HCT116 (cell line): ENCODE measurements around the gene TMEM266. TPM values are rescaled to one million over a fixed set of nuclear protein-coding genes. Genes with fewer than 3 reads are reported as not detected.

ENCODE experiments used
- ATAC-seq: fragments of 200-7000 bp; cut with Tn5 transposase; 2 replicates; pipeline ENCODE4 v1.9.1; 2020; ENCODE audit warnings: mild to moderate bottlenecking, moderate library complexity
- BruUV-seq: library from RNA; stranded (reverse); fragments of 400-500 nt; replicated peaks from 2 replicates; lab custom pipeline; 2021; lab: Mats Ljungman, UMichigan
- CTCF ChIA-PET: fragments of 300-600 bp; sonication (Branson Sonifier 250); formaldehyde crosslinking; loops from one replicate; lab custom pipeline; 2021; ENCODE audit warnings: antibody characterized with exemption; lab: Charles Lee
- POLR2A ChIA-PET: fragments of 300-600, 350-600 bp; sonication (Branson Sonifier 250); formaldehyde crosslinking; loops from one replicate; lab custom pipeline; 2021; ENCODE audit warnings: antibody characterized with exemption; lab: Charles Lee
- RAD21 ChIA-PET, 2 experiments: fragments of 300-600 bp; sonication (Branson Sonifier 250); formaldehyde crosslinking; loops; one replicate each; lab custom pipeline; 2023; ENCODE audit warnings: low total read pairs in 2 of 2; ENCODE audit not compliant: uncharacterized antibody in 2 of 2, unreplicated experiment in 2 of 2, low non-redundant PET in 1 of 2; lab: Charles Lee
- DNase-seq: peaks from one replicate; pipeline ENCODE4 v3.0.0-alpha.2; 2010; ENCODE audit warnings: low read depth, low spot score
- H2AFZ ChIP-seq: fragments of 200-600 bp; shearing (Covaris generic), sonication (generic); 2 replicates; pipeline ENCODE4 v1.6.1; 2017; ENCODE audit warnings: low read depth, mixed run types, mixed read lengths, antibody characterized with exemption, low read length; ENCODE audit not compliant: poor library complexity, severe bottlenecking
- H3K27ac ChIP-seq: 2 replicates; pipeline ENCODE4 v1.5.1; 2012; ENCODE audit warnings: low read depth, low read length
- H3K27me3 ChIP-seq: fragments of 200-600 bp; sonication (generic); 2 replicates; pipeline ENCODE4 v1.6.1; 2016; ENCODE audit warnings: mixed run types, low read length, mixed read lengths; ENCODE audit not compliant: insufficient read depth
- H3K36me3 ChIP-seq, 2 experiments: fragments of 200-500 bp in 1 of 2; fragments of 200-600 bp in 1 of 2; sonication (Bioruptor generic) in 1 of 2; sonication (generic) in 1 of 2; 2 replicates each; pipeline versions ENCODE4 v1.5.1 to v1.6.1; 2014 to 2016; ENCODE audit warnings: low read length in 2 of 2, inconsistent platforms in 1 of 2, mixed read lengths in 1 of 2, mixed run types in 1 of 2; ENCODE audit not compliant: insufficient read depth in 2 of 2, control insufficient read depth in 1 of 2
- H3K4me1 ChIP-seq, 2 experiments: fragments of 200-600 bp in 1 of 2; sonication (generic) in 1 of 2; 2 replicates each; pipeline versions ENCODE4 v1.5.1 to v1.6.1; 2012 to 2017; ENCODE audit warnings: low read length in 2 of 2, inconsistent platforms in 1 of 2, mild to moderate bottlenecking in 1 of 2, mixed read lengths in 1 of 2, mixed run types in 1 of 2, moderate library complexity in 1 of 2; ENCODE audit not compliant: insufficient read depth in 2 of 2, control insufficient read depth in 1 of 2
- H3K4me2 ChIP-seq: fragments of 200-600 bp; sonication (generic); 2 replicates; pipeline ENCODE4 v1.6.1; 2017; ENCODE audit warnings: mixed run types, low read length, mixed read lengths
- H3K4me3 ChIP-seq, 2 experiments: fragments of 200-600 bp in 1 of 2; sonication (generic) in 1 of 2; replicated peaks in 1 of 2; 2 replicates each; pipeline ENCODE4 v1.5.1; 2011 to 2016; ENCODE audit warnings: low read length in 2 of 2, control low read depth in 1 of 2, low read depth in 1 of 2, mild to moderate bottlenecking in 1 of 2, mixed read lengths in 1 of 2, mixed run types in 1 of 2
- H3K79me2 ChIP-seq: fragments of 200-600 bp; sonication (generic); 2 replicates; pipeline ENCODE4 v1.6.1; 2017; ENCODE audit warnings: mild to moderate bottlenecking, mixed run types, low read length, moderate library complexity, mixed read lengths; ENCODE audit not compliant: insufficient read depth
- H3K9ac ChIP-seq: fragments of 200-600 bp; sonication (generic); 2 replicates; pipeline ENCODE4 v1.6.1; 2016; ENCODE audit warnings: low read length, mixed read lengths
- H3K9me2 ChIP-seq: fragments of 200-600 bp; sonication (generic), shearing (Covaris generic); 2 replicates; pipeline ENCODE4 v1.6.1; 2017; ENCODE audit warnings: mixed run types, mild to moderate bottlenecking, moderate library complexity; ENCODE audit not compliant: insufficient read depth
- H3K9me3 ChIP-seq, 2 experiments: fragments of 200-500 bp in 1 of 2; fragments of 200-600 bp in 1 of 2; sonication (Bioruptor generic) in 1 of 2; sonication (generic) in 1 of 2; 2 replicates each; pipeline ENCODE4 v1.6.1; 2014 to 2017; ENCODE audit warnings: low read length in 2 of 2, mixed read lengths in 2 of 2, inconsistent platforms in 1 of 2, low read depth in 1 of 2, mild to moderate bottlenecking in 1 of 2, mixed run types in 1 of 2, moderate library complexity in 1 of 2; ENCODE audit not compliant: control insufficient read depth in 1 of 2, insufficient read depth in 1 of 2
- H4K20me1 ChIP-seq: fragments of 200-600 bp; sonication (generic), shearing (Covaris generic); 2 replicates; pipeline ENCODE4 v1.6.1; 2017; ENCODE audit warnings: mixed run types, mild to moderate bottlenecking, moderate library complexity; ENCODE audit not compliant: insufficient read depth
- ATF3 ChIP-seq: IDR thresholded peaks from 2 replicates; pipeline ENCODE4 v1.6.1; 2012
- CBX3 ChIP-seq: IDR thresholded peaks from 2 replicates; pipeline ENCODE4 v1.6.1; 2012; ENCODE audit warnings: low read depth
- EGR1 ChIP-seq: IDR thresholded peaks from 2 replicates; pipeline ENCODE4 v1.6.1; 2012; ENCODE audit warnings: low read depth
- ELF1 ChIP-seq: IDR thresholded peaks from 2 replicates; pipeline ENCODE4 v1.6.1; 2012; ENCODE audit warnings: low read depth, borderline replicate concordance
- EZH2 ChIP-seq: fragments of 200-600 bp; sonication (generic); IDR thresholded peaks from 2 replicates; pipeline ENCODE4 v1.6.1; 2017; ENCODE audit warnings: antibody characterized with exemption, mixed run types
- EZH2phosphoT487 ChIP-seq: fragments of 200-600 bp; IDR thresholded peaks from 2 replicates; pipeline ENCODE4 v1.6.1; 2018; ENCODE audit warnings: antibody characterized with exemption, borderline replicate concordance
- FOSL1 ChIP-seq: IDR thresholded peaks from 2 replicates; pipeline ENCODE4 v1.6.1; 2012; ENCODE audit warnings: low read depth
- JUND ChIP-seq: IDR thresholded peaks from 2 replicates; pipeline ENCODE4 v1.6.1; 2012
- POLR2A ChIP-seq: IDR thresholded peaks from 2 replicates; pipeline ENCODE4 v1.7.0; 2011; ENCODE audit warnings: borderline replicate concordance; ENCODE audit not compliant: insufficient read depth, insufficient read length; ENCODE audit errors: extremely low read depth
- POLR2AphosphoS5 ChIP-seq: IDR thresholded peaks from 2 replicates; pipeline ENCODE4 v1.6.1; 2011; ENCODE audit warnings: mild to moderate bottlenecking, low read depth, low read length, moderate library complexity
- RAD21 ChIP-seq: IDR thresholded peaks from 2 replicates; pipeline ENCODE4 v1.6.1; 2012; ENCODE audit warnings: low read depth, mild to moderate bottlenecking
- SIN3A ChIP-seq: IDR thresholded peaks from 2 replicates; pipeline ENCODE4 v1.6.1; 2012; ENCODE audit warnings: low read depth
- SP1 ChIP-seq: IDR thresholded peaks from 2 replicates; pipeline ENCODE4 v1.6.1; 2012; ENCODE audit warnings: low read depth
- TCF7L2 ChIP-seq: IDR thresholded peaks from 2 replicates; pipeline ENCODE4 v1.7.0; 2011; ENCODE audit warnings: borderline replicate concordance, inconsistent platforms; ENCODE audit not compliant: insufficient read depth, insufficient read length; ENCODE audit errors: extremely low read depth
- intact Hi-C: fragments of 100-400 bp; cut with micrococcal nuclease; formaldehyde crosslinking; loops from 2 replicates; pipeline ENCODE4 v1.10.0; 2022
- total RNA-seq: library from RNA; stranded (reverse); gene quantifications from one replicate; pipeline ENCODE4 v1.2.1, GENCODE V29; 2021; ENCODE audit not compliant: unreplicated experiment
- TF ChIP-seq, protein P1 (sequence below): IDR thresholded peaks from 2 replicates; pipeline ENCODE4 v1.6.1; 2012
- TF ChIP-seq, protein P2 (sequence below): IDR thresholded peaks from 2 replicates; pipeline ENCODE4 v1.6.1; 2011; ENCODE audit warnings: mild to moderate bottlenecking, low read length, moderate library complexity; ENCODE audit not compliant: insufficient replicate concordance; ENCODE audit errors: extremely low read depth
- TF ChIP-seq, protein P3 (sequence below): IDR thresholded peaks from 2 replicates; pipeline ENCODE4 v1.6.1; 2012; ENCODE audit warnings: low read depth

TMEM266 gene
- total RNA-seq, 1 experiment from 2014 or later, result 0.91 TPM

DNA sequence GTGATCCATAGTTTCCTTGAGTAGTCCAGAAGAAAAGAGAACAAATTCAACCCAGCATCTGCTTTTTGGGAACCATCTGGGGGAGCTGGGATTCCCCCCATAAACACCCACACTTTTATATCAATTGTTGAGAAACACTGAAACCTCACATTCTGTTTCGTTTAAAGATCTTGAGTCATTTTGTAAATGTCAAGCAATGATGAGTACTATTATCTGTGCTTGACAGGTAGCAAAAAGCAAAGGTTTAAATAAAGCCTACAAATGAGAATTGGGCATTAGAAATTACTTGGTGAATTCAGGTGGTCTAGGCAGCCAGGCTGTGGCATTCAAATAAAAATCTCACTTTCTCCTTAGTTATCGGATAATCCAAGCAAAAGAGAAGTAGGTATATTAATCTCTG is 75.7 kb downstream of the TMEM266 start:
- H3K27ac ChIP-seq, result no peak overlapping the region
- no peaks in the 10 kb centered on the region for H3K79me2 ChIP-seq
- no peaks in the 10 kb centered on the region for H4K20me1 ChIP-seq
- H3K27me3 ChIP-seq, result no peaks in the 10 kb centered on the region
- H3K9me3 ChIP-seq, result no peaks in the 10 kb centered on the region
- H3K9me2 ChIP-seq, result no peaks in the 10 kb centered on the region
- POLR2A ChIA-PET, result no interaction called here
- H3K4me3 ChIP-seq, result no peak overlapping the region
- DNase-seq, result no peak
- CTCF ChIA-PET, result no interaction called here
- RAD21 ChIA-PET, result no interaction called here
- BruUV-seq, result no TSS peak
- ATAC-seq, result no peak
- no peak overlapping the region for H3K4me2 ChIP-seq
- intact Hi-C loops, result loop anchor here (10.0 kb wide), 1 partner anchor 411 kb away; a partner anchor contains a TSS
- TF ChIP-seq SIN3A (no peak), RAD21 (no peak), SP1 (no peak), EZH2phosphoT487 (no peak), FOSL1 (no peak), POLR2AphosphoS5 (no peak), JUND (no peak), CBX3 (no peak), POLR2A (no peak), ELF1 (no peak), EZH2 (no peak), ATF3 (no peak), EGR1 (no peak), TCF7L2 (no peak)
- TF ChIP-seq, protein P1, sequence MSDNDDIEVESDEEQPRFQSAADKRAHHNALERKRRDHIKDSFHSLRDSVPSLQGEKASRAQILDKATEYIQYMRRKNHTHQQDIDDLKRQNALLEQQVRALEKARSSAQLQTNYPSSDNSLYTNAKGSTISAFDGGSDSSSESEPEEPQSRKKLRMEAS, result no peak
- TF ChIP-seq, protein P2, sequence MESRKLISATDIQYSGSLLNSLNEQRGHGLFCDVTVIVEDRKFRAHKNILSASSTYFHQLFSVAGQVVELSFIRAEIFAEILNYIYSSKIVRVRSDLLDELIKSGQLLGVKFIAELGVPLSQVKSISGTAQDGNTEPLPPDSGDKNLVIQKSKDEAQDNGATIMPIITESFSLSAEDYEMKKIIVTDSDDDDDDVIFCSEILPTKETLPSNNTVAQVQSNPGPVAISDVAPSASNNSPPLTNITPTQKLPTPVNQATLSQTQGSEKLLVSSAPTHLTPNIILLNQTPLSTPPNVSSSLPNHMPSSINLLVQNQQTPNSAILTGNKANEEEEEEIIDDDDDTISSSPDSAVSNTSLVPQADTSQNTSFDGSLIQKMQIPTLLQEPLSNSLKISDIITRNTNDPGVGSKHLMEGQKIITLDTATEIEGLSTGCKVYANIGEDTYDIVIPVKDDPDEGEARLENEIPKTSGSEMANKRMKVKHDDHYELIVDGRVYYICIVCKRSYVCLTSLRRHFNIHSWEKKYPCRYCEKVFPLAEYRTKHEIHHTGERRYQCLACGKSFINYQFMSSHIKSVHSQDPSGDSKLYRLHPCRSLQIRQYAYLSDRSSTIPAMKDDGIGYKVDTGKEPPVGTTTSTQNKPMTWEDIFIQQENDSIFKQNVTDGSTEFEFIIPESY, result no peak
- TF ChIP-seq, protein P3, sequence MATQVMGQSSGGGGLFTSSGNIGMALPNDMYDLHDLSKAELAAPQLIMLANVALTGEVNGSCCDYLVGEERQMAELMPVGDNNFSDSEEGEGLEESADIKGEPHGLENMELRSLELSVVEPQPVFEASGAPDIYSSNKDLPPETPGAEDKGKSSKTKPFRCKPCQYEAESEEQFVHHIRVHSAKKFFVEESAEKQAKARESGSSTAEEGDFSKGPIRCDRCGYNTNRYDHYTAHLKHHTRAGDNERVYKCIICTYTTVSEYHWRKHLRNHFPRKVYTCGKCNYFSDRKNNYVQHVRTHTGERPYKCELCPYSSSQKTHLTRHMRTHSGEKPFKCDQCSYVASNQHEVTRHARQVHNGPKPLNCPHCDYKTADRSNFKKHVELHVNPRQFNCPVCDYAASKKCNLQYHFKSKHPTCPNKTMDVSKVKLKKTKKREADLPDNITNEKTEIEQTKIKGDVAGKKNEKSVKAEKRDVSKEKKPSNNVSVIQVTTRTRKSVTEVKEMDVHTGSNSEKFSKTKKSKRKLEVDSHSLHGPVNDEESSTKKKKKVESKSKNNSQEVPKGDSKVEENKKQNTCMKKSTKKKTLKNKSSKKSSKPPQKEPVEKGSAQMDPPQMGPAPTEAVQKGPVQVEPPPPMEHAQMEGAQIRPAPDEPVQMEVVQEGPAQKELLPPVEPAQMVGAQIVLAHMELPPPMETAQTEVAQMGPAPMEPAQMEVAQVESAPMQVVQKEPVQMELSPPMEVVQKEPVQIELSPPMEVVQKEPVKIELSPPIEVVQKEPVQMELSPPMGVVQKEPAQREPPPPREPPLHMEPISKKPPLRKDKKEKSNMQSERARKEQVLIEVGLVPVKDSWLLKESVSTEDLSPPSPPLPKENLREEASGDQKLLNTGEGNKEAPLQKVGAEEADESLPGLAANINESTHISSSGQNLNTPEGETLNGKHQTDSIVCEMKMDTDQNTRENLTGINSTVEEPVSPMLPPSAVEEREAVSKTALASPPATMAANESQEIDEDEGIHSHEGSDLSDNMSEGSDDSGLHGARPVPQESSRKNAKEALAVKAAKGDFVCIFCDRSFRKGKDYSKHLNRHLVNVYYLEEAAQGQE, result no peak
- TF ChIP-seq, all 23 proteins: peak for 0
- Histone ChIP-seq H3K4me1 (peaks cover 0 to 4% of the 10 kb centered on the region in 2 experiments; a peak in 1 of 4 replicates), H3K36me3 (no peaks in the 10 kb centered on the region), H2AFZ (no peak overlapping the region), H3K9ac (no peak overlapping the region)
